Measurements from ENCODE around the gene MBD2. TPM values are rescaled to one million over a fixed set of nuclear protein-coding genes. Genes with fewer than 3 reads are reported as not detected.
"Not testable (repeated sequence)": the region's sequence is repeated elsewhere in the genome, so short reads cannot be mapped to it uniquely, and the experiment has no call there.

The MBD2 gene
- total RNA-seq, 1 donor = 35.8 TPM

DNA sequence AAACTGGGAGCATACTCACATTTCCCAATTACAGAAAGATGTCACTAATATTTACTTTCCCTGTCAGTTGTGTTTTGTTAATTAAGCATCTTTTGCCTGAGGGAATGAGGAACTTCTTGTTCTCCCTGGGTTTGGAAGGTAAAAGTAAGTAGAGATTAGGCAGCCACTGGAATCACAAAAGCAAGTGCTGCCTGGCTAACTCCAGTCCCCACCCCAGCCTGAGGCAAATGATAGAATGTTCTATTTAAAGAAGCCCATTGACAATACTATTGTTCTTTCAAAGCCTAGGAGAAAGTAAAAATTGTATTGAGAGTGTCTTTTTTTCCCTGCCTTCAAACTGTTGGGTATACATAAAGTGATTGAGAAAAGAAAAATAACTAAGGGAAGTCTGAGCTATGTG lies 93.8 kb downstream of the MBD2 start:
- H3K4me3 ChIP-seq (ENCODE audit: low read depth, low read length) = no peak overlapping the region
- TF ChIP-seq, protein P1, sequence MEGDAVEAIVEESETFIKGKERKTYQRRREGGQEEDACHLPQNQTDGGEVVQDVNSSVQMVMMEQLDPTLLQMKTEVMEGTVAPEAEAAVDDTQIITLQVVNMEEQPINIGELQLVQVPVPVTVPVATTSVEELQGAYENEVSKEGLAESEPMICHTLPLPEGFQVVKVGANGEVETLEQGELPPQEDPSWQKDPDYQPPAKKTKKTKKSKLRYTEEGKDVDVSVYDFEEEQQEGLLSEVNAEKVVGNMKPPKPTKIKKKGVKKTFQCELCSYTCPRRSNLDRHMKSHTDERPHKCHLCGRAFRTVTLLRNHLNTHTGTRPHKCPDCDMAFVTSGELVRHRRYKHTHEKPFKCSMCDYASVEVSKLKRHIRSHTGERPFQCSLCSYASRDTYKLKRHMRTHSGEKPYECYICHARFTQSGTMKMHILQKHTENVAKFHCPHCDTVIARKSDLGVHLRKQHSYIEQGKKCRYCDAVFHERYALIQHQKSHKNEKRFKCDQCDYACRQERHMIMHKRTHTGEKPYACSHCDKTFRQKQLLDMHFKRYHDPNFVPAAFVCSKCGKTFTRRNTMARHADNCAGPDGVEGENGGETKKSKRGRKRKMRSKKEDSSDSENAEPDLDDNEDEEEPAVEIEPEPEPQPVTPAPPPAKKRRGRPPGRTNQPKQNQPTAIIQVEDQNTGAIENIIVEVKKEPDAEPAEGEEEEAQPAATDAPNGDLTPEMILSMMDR (IDR thresholded peaks at IDR 0.05; ENCODE audit: insufficient read depth, low read depth, low read length) = no peak
- DNase-seq (ENCODE audit: low read depth) = no peak

DNA sequence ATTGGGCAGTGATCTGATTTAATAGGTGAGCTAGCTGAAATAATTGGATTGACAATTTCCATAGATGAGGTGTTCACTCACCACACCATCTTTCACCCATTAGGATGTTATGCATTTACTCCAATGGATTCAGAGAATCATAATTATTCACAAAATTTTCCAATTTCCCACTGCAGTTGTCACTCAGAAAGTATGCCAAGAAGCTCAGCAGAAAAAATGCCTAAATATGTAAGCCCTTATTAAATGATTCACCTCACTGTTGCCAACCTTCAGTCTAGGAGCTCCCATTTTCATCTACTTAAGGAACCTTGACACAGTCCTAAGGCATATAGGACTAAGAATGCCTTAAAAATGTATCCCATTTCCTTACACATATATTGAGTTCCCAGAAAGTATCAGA lies 94.3 kb downstream of the MBD2 start:
- no peak overlapping the region for H3K4me3 ChIP-seq (ENCODE audit: low read depth, low read length)
- TF ChIP-seq, protein P1 (IDR thresholded peaks at IDR 0.05; ENCODE audit: insufficient read depth, low read depth, low read length) = no peak
- DNase-seq (ENCODE audit: low read depth) = no peak

DNA sequence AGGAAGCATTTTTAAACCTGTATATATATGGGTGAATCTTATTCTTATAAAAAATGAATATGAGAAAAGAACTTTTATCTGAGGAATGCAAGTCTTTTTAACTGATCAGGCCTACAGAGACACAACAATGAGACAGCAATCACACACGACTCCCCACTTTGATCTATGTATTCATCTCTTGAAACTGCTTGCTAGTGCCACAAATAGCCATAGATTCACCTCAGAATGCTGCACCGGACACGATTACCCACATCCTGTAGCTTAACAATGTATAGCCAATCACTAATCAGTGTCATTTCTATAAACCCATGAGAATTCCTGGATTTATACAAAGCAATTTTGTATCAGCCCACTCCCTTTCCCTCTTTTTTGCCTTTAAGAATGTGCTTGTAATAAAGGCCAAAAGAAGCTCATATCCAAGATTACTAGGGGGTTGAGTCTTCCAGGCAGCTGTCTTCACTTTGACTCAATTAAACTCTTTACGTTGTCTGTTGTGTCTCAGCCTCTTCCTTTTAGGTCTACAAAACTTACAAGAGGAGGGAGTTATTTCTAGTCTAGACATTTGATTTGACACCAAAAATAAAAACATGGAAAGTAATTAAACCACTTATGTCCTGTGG lies 94.9 kb downstream of the MBD2 start:
- no peak for DNase-seq (ENCODE audit: low read depth)
- no peak overlapping the region for H3K4me3 ChIP-seq (ENCODE audit: low read depth, low read length)
- TF ChIP-seq, protein P1 (IDR thresholded peaks at IDR 0.05; ENCODE audit: insufficient read depth, low read depth, low read length) = no peak

DNA sequence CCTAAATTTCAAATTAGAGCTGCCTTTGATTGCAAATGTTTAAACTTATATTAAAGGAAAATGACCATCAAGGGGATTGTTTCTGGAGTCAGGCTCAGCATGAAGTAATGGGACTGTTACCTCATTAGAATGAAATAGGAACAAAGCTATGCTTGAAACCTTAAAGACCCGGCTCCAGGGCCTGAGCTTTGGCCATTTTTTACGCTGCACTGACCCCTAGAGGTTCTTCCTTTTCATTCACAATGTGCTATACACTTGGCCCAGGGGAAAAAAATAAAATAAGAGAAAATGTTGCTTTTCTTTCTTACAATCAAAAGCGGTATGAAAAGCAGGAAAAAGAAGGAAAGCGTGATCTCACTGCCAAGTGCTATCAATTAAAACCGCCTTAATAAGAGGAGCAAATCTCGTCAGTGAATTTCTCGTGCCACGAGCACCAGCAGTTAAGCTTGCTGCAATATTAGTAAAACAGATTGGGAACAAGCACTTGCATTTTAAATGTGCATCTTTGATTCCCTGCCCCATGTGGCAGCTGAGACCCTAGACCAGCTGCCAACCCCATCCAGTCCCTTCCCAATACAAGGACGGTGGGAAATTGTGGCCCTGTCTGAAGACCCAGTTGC lies 96.6 kb downstream of the MBD2 start:
- TF ChIP-seq, protein P1 (IDR thresholded peaks at IDR 0.05; ENCODE audit: insufficient read depth, low read depth, low read length) = peak; percentile 71
- no peak overlapping the region for H3K4me3 ChIP-seq (ENCODE audit: low read depth, low read length)
- DNase-seq (ENCODE audit: low read depth) = peak; percentile 52

DNA sequence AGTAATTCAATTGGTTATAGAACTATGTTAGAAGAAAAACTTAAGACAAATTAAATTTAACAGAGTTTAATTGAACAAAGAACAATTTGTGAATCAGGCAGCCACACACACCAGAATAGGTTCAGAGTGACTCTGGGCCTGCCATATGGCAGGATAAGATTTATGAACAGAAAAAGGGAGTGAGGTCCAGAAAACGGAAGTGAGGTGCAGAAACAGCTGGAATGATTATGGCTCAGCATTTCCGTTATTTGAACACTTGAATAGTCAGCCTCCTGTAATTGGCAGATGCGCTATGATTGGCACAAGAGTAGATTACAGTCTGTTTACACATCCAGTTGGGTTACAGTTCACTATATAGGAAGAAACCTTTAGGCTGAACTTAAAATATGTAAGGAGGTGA lies 99.0 kb downstream of the MBD2 start:
- H3K4me3 ChIP-seq (ENCODE audit: low read depth, low read length) = no peak overlapping the region
- TF ChIP-seq, protein P1 (IDR thresholded peaks at IDR 0.05; ENCODE audit: insufficient read depth, low read depth, low read length) = no peak
- no peak for DNase-seq (ENCODE audit: low read depth)

DNA sequence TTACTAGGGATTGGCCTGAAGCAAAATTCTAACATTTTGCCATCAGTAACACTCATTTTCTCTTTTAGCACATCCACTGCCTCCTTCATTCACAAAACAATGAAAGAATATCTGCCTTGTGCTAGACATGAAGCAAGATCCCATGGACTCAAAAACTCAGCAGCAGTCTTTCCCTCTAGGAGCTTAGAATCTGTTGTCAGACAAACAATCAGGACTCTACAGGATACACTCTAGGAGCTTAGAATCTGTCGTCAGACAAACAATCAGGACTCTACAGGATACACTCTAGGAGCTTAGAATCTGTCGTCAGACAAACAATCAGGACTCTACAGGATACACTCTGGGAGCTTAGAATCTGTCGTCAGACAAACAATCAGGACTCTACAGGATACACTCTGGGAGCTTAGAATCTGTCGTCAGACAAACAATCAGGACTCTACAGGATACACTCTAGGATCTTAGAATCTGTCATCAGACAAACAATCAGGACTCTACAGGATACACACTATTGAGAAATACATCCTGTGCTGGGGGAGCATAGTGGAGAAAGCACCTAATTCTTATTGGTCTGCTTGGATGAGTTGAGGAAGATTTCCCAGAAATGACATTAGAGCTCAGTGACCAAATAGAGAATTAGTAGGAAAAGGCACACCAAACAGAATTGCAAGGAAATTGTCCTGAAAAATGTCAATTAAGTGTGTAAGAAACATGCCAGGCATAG lies 100.6 kb downstream of the MBD2 start:
- DNase-seq (ENCODE audit: low read depth); H3K4me3 ChIP-seq (ENCODE audit: low read depth, low read length): not testable (repeated sequence)

DNA sequence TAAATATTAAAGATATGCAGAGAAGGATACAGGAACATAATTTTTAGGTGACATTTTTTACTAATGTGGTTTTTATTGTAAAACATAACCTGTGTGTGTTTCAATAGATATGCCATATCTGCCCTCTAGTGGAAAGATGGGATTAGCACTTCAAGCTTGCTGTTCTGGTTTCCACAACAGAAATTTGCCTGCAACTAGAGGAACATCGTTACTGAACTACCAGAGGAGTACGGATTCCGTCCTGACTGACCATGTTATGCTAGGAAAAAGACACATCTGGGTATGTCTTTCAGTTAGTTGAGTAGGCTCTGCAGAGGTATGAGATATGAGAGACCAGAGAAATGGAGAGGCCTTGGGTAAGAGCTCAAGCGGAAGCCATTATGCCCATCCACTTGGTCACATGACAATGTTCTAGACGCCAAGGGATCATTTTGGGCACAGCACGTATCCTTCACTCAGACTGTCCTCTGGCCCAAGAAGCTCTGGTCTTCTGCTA lies 104.9 kb downstream of the MBD2 start:
- DNase-seq (ENCODE audit: low read depth) = peak; percentile 64
- TF ChIP-seq, protein P1 (IDR thresholded peaks at IDR 0.05; ENCODE audit: insufficient read depth, low read depth, low read length) = peak; percentile 84
- peak overlapping the region; percentile 29 for H3K4me3 ChIP-seq (ENCODE audit: low read depth, low read length)
